ENCODE results near the gene RARA.
A peak's percentile ranks its signal among the peaks of the same experiment; 100 is the strongest.
"Not testable (repeated sequence)": the region's sequence is repeated elsewhere in the genome, so short reads cannot be mapped to it uniquely, and the experiment has no call there.

Gene RARA

GRCh38 chr17:40369923-40370322 is 60.9 kb downstream of the RARA start:
- Histone ChIP-seq H3K9me3 (replicated peaks in 1 of 11) (peaks cover 0 to 31% (median 9%) of the 10 kb centered on the region in 11 experiments; a peak in 10 of 22 replicates), H3K4me3 (no peak overlapping the region), H3K4me2 (no peak overlapping the region), H4K20me1 (no peaks in the 10 kb centered on the region), H3K4me1 (peaks cover 22 to 57% (median 40%) of the 10 kb centered on the region in 10 experiments; a peak in 19 of 20 replicates), H3K27ac (no peak overlapping the region), H3K27me3 (no peaks in the 10 kb centered on the region; a peak in 1 of 22 replicates), H3K9ac (no peak overlapping the region), H3K36me3 (no peaks in the 10 kb centered on the region)
- TF ChIP-seq Cebpa-rat (IDR thresholded peaks at IDR 0.05) = no peak

- H3K27me3 ChIP-seq = no peaks in the 10 kb centered on the region
- H4K20me1 ChIP-seq = no peaks in the 10 kb centered on the region
- peak overlapping the region in 5 of 11 experiments; percentile 7 to 77 (median 70); a peak in 7 of 22 replicates for H3K27ac ChIP-seq
- no peak for TF ChIP-seq Cebpa-rat (IDR thresholded peaks at IDR 0.05)
- peak overlapping the region in 9 of 11 experiments; percentile 11 to 68 (median 47); a peak in 14 of 22 replicates for H3K4me2 ChIP-seq
- H3K9ac ChIP-seq = no peak overlapping the region
- H3K4me1 ChIP-seq = peaks cover 20 to 56% (median 38%) of the 10 kb centered on the region in 10 experiments; a peak in 19 of 20 replicates
- H3K4me3 ChIP-seq = no peak overlapping the region
- H3K36me3 ChIP-seq = no peaks in the 10 kb centered on the region
- H3K9me3 ChIP-seq (replicated peaks in 1 of 11) = peaks cover 0 to 38% (median 12%) of the 10 kb centered on the region in 11 experiments; a peak in 13 of 22 replicates
These were observed 62.4 kb downstream of the RARA start for GRCh38 chr17:40371261-40371929.

- no peak overlapping the region for H3K4me3 ChIP-seq
- H4K20me1 ChIP-seq = no peaks in the 10 kb centered on the region
- H3K9ac ChIP-seq = 0 out of 22 replicates have a peak overlapping the region, but pooled peaks of 1 of the 11 experiments have one; percentile 19
- H3K9me3 ChIP-seq (replicated peaks in 1 of 11) = peaks cover 0 to 45% (median 13%) of the 10 kb centered on the region in 11 experiments; a peak in 14 of 22 replicates
- peaks cover 14 to 54% (median 33%) of the 10 kb centered on the region in 10 experiments; a peak in 19 of 20 replicates for H3K4me1 ChIP-seq
- TF ChIP-seq Cebpa-rat (IDR thresholded peaks at IDR 0.05) = no peak
- H3K4me2 ChIP-seq = peak overlapping the region; percentile 17 to 72 (median 46); a peak in 20 of 22 replicates
- peak overlapping the region in 7 of 11 experiments; percentile 18 to 77 (median 64); a peak in 12 of 22 replicates for H3K27ac ChIP-seq
- H3K36me3 ChIP-seq = no peaks in the 10 kb centered on the region
- no peaks in the 10 kb centered on the region for H3K27me3 ChIP-seq
These were observed 63.1 kb downstream of the RARA start for GRCh38 chr17:40372031-40372430.

DNA sequence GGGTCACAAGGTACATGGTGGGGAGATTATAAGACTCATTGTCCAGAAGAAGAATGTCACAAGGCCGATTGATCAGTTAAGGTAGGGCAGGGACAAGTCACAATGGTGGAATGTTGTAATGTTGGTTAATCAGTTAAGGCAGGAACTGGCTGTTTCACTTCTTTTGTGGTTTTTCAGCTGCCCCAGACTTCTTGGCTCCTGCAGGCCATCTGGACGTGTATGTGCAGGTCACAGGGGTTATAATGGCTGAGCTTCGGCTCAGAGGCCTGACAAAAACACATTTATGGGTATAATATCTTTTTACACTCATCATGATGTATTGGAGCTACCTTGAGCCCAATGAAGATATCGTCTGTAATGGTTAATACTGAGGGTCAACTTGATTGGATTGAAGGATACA is 63.7 kb downstream of the RARA start:
- Histone ChIP-seq H3K9me3 (replicated peaks in 1 of 11) (peaks cover 0 to 46% (median 13%) of the 10 kb centered on the region in 11 experiments; a peak in 14 of 22 replicates), H3K9ac (peak overlapping the region in 1 of 11 experiments; percentile 41; a peak in 3 of 22 replicates), H3K4me2 (peak overlapping the region; percentile 17 to 72 (median 46); a peak in 20 of 22 replicates), H3K4me1 (peaks cover 14 to 55% (median 32%) of the 10 kb centered on the region in 10 experiments; a peak in 19 of 20 replicates), H3K27ac (peak overlapping the region in 6 of 11 experiments; percentile 18 to 77 (median 67); a peak in 13 of 22 replicates)
- not testable (repeated sequence) for H3K27me3 ChIP-seq, H3K36me3 ChIP-seq, H3K4me3 ChIP-seq, H4K20me1 ChIP-seq

DNA sequence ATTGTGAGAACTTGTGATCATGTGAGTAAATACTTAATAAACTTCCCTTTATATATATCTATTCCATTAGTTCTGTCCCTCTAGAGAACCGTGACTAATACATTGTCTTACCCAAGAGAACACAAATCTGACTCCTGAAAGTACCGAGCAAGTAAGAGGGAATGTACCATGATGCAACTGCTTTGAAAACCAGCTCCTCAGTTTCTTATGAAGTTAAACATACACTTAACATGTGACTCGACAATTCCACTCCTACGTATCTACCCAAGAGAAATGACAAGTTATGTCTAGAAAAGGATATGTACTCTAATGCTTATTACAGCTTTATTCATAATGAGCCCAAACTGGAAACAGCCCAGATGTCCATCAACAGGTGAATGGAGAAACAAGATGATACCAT is 64.3 kb downstream of the RARA start:
- H3K4me2 ChIP-seq = peak overlapping the region in 7 of 11 experiments; percentile 38 to 72 (median 62); a peak in 14 of 22 replicates
- H3K27ac ChIP-seq = peak overlapping the region in 6 of 11 experiments; percentile 18 to 77 (median 60); a peak in 11 of 22 replicates
- H4K20me1 ChIP-seq = no peaks in the 10 kb centered on the region
- H3K4me1 ChIP-seq = peaks cover 14 to 55% (median 32%) of the 10 kb centered on the region in 10 experiments; a peak in 19 of 20 replicates
- peak overlapping the region in 1 of 11 experiments; percentile 41; a peak in 3 of 22 replicates for H3K9ac ChIP-seq
- H3K27me3 ChIP-seq = no peaks in the 10 kb centered on the region
- no peak for TF ChIP-seq Cebpa-rat (IDR thresholded peaks at IDR 0.05)
- H3K9me3 ChIP-seq (replicated peaks in 1 of 11) = peaks cover 0 to 46% (median 13%) of the 10 kb centered on the region in 11 experiments; a peak in 14 of 22 replicates
- H3K4me3 ChIP-seq = no peak overlapping the region
- no peaks in the 10 kb centered on the region for H3K36me3 ChIP-seq

DNA sequence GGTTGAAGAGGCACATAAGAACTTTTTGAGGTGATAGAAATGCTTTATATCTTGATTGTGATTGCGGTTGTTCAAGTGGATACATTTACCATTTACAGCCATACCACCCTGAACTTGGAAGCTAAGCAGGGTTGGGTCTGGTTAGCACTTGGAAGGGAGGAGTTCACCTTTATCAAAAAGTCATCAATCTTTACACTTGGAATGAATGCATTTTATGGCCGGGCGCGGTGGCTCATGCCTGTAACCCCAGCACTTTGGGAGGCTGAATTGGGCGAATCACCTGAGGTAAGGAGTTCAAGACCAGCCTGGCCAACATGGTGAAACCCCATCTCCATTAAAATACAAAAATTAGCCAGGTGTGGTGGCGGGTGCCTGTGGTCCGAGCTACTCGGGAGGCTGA is 65.0 kb downstream of the RARA start:
- H3K9ac ChIP-seq = no peak overlapping the region
- H3K9me3 ChIP-seq (replicated peaks in 1 of 11) = peaks cover 0 to 46% (median 13%) of the 10 kb centered on the region in 11 experiments; a peak in 14 of 22 replicates
- H3K27ac ChIP-seq = peak overlapping the region in 2 of 11 experiments; percentile 72 to 77; a peak in 5 of 22 replicates
- peaks cover 14 to 51% (median 32%) of the 10 kb centered on the region in 10 experiments; a peak in 19 of 20 replicates for H3K4me1 ChIP-seq
- no peaks in the 10 kb centered on the region for H3K36me3 ChIP-seq
- no peak overlapping the region for H3K4me3 ChIP-seq
- no peak for TF ChIP-seq Cebpa-rat (IDR thresholded peaks at IDR 0.05)
- H4K20me1 ChIP-seq = no peaks in the 10 kb centered on the region
- H3K4me2 ChIP-seq = peak overlapping the region in 4 of 11 experiments; percentile 0 to 64 (median 44); a peak in 4 of 22 replicates
- H3K27me3 ChIP-seq = no peaks in the 10 kb centered on the region

GRCh38 chr17:40374821-40375498 is 66.0 kb downstream of the RARA start:
- H3K27ac ChIP-seq = peak overlapping the region in 1 of 11 experiments; percentile 77; a peak in 1 of 22 replicates
- H3K4me2 ChIP-seq = peak overlapping the region in 6 of 11 experiments; percentile 0 to 62 (median 5); a peak in 4 of 22 replicates
- H3K27me3 ChIP-seq = no peaks in the 10 kb centered on the region

DNA sequence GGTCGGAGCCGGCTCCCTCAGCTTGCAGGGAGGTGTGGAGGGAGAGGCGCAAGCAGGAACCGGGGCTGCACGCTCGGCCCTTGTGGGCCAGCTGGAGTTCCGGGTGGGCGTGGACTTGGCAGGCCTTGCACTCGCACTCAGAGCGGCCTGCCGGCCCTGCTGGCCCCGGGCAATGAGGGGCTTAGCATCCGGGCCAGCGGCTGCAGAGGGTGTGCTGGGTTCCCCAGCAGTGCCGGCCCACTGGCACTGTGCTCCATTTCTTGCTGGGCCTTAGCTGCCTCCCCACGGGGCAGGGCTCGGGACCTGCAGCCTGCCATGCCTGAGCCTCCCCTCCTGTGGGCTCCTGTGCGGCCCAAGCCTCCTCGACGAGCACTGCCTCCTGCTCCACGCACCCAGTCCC is 66.8 kb downstream of the RARA start:
- not testable (repeated sequence) for H4K20me1 ChIP-seq, H3K4me3 ChIP-seq, H3K4me2 ChIP-seq, H3K27ac ChIP-seq, H3K9ac ChIP-seq, H3K27me3 ChIP-seq, H3K36me3 ChIP-seq
- Histone ChIP-seq H3K9me3 (replicated peaks in 1 of 11) (peaks cover 0 to 46% (median 13%) of the 10 kb centered on the region in 11 experiments; a peak in 14 of 22 replicates), H3K4me1 (peaks cover 14 to 48% (median 32%) of the 10 kb centered on the region in 10 experiments; a peak in 19 of 20 replicates)

More at GRCh38 chr17:40374821-40375498, 66.0 kb downstream of the RARA start:
- Histone ChIP-seq H3K9me3 (replicated peaks in 1 of 11) (peaks cover 0 to 46% (median 13%) of the 10 kb centered on the region in 11 experiments; a peak in 14 of 22 replicates), H3K9ac (no peak overlapping the region), H3K4me3 (no peak overlapping the region), H4K20me1 (no peaks in the 10 kb centered on the region), H3K4me1 (peaks cover 14 to 50% (median 32%) of the 10 kb centered on the region in 10 experiments; a peak in 19 of 20 replicates), H3K36me3 (no peaks in the 10 kb centered on the region)
- no peak for TF ChIP-seq Cebpa-rat (IDR thresholded peaks at IDR 0.05)

DNA sequence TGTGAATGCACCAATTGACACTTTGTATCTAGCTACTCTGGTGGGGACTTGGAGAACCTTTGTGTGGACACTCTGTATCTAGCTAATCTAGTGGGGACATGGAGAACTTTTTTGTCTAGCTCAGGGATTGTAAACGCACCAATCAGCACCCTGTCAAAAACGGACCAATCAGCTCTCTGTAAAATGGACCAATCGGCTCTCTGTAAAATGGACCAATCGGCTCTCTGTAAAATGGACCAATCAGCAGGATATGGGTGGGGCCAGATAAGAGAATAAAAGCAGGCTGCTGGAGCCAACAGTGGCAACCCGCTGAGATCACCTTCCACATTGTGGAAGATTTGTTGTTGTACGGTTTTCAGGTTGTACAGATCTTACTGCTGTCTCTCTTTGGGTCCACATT is 67.6 kb downstream of the RARA start:
- H3K27ac ChIP-seq = not testable (repeated sequence)

More for the DNA sequence above, 67.6 kb downstream of the RARA start:
- Histone ChIP-seq H3K9me3 (replicated peaks in 1 of 11) (peaks cover 0 to 39% (median 13%) of the 10 kb centered on the region in 11 experiments; a peak in 13 of 22 replicates), H3K4me1 (peaks cover 14 to 41% (median 27%) of the 10 kb centered on the region in 10 experiments; a peak in 19 of 20 replicates), H3K4me2 (0 out of 22 replicates have a peak overlapping the region, but pooled peaks of 2 of the 11 experiments have one; percentile 15 to 20)
- H3K9ac ChIP-seq, H4K20me1 ChIP-seq, H3K36me3 ChIP-seq, H3K27me3 ChIP-seq, H3K4me3 ChIP-seq: not testable (repeated sequence)
